Prostate gland (tissue), 2 donors: Measurements from ENCODE around the gene EXTL2.

Source experiments
- CTCF ChIP-seq, 4 experiments: fragments of 200-600 bp in 2 of 4; fragments of 450-650 bp in 2 of 4; sonication (generic) in 2 of 4; IDR thresholded peaks; 1 replicate in 3 of 4; 2 replicates in 1 of 4; pipeline ENCODE4 v1.5.1; 2016 to 2019; ENCODE audit warnings: antibody characterized with exemption in 4 of 4, mild to moderate bottlenecking in 2 of 4, moderate library complexity in 2 of 4
- POLR2A ChIP-seq: fragments of 450-650 bp; IDR thresholded peaks from one replicate; pipeline ENCODE4 v1.6.1; 2016; ENCODE audit warnings: antibody characterized with exemption, mild to moderate bottlenecking

- no peak for TF ChIP-seq CTCF (IDR thresholded peaks at IDR 0.05)
- no peak for TF ChIP-seq POLR2A
Measured at GRCh38 chr1:100943533-100943932, 48.9 kb upstream of the EXTL2 start.
